ENCODE results near the gene STYXL1.
A peak's percentile ranks its signal among the peaks of the same experiment; 100 is the strongest.
"Not testable (repeated sequence)": the region's sequence is repeated elsewhere in the genome, so short reads cannot be mapped to it uniquely, and the experiment has no call there.

STYXL1 gene

DNA sequence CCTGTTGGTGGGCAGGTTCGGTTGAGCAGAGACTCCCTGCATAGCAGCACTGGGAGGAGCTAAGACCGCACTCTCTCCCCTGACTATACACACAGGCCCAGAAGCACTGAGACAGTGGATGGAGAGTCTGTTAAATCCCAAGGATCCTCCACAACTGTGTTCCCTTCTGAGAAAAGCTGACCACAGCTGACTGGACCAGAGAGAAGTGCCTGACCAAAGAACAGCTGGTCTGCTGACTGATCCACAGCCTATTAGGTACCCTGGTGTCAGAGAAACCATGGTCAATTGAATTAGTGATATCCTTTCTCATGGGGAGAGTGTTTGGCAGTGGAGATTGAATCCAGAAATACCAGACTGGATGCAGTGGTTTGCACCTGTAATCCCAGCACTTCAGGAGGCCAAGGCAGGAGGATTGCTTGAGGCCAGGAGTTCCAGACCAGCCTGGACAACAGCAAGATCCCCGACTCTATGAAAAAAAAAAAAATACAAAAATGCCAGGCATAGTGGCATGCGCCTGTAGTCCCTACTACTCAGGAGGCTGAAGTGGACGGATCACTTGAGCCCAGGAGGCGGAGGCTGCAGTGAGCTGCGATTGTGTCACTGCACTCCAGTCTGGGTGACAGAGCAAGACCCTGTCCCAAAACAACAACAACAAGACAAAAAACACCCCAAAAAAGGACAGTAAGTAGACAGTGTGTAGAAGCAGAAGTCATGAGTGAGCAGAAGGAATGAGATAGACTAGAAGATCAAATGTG is 25.6 kb downstream of the STYXL1 start:
- DNase-seq, result no peak

DNA sequence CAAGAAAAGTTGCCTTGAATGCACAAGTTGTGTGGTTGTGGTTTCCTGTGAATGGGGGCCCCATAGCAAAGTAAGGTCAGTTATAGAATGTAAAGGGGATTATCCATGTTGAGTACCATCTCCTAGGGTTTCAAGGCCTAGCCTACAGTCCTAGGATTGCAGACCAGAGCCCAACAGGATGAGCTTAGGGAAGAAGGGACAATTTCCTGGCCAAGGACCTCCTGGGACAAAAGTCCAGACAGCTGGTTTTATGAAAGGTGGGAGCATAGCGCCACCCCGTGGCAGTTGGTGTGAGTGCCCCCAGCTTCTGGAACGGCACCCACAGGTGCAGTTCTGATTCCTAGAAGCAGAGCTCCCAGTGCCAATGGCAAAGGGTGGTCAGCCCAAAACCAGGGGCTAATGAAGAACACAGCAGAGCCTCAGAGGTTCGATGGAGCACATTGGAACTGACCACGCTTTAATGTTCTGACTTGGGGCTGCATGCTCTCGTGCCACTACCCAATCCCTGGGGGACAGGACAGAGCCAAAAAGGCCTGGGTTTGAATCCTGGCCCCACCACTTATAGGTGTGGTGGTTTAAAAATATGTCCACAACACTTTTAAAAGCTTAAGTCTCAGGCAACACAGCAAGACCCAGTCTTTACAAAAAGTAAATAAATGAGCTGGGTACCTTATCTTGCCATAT is 27.6 kb downstream of the STYXL1 start:
- DNase-seq, result peak; percentile 72

DNA sequence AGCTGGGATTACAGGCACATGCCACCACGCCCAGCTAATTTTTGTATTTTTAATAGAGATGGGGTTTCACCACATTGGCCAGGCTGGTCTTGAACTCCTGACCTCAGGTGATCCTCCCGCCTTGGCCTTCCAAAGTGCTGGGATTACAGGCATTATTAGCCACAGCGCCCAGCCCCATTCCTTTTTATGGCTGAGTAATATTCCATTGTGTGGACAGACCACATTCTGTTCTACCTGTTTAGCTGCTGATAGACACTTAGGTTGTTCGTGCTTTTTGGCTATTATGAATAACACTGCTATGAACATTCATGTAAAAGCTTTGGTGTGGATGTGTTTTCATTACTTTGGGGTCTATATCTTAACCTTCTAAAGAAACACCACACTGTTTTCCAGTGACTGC is 29.3 kb downstream of the STYXL1 start:
- not testable (repeated sequence) for DNase-seq

DNA sequence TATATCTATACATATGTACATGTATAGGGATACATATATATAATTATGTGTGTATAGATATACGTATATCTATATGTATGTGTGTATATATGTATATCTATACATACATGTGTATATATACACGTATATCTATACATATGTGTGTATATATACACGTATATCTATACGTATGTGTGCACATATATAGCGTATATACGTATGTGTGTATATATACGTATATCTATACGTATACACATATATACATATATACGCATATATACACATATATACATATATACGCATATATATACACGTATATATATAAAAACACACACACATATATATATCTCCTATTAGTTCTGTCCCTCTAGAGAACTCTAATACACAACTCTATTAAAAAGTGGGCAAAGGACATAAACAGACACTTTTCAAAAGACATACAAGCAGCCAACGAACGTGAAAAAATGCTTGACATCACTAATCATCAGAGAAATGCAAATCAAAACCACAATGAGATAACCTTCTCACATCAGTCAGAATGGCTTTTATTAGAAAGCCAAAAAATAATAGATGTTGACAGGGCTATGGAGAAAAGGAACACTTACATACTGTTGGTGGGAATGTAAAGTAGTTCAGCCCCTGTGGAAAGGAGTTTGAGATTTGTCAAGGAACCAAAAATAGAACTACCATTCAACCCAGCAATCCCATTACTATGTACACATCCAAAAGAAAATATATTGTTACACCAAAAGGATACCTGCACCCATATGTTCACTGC is 31.4 kb downstream of the STYXL1 start:
- DNase-seq, result no peak

DNA sequence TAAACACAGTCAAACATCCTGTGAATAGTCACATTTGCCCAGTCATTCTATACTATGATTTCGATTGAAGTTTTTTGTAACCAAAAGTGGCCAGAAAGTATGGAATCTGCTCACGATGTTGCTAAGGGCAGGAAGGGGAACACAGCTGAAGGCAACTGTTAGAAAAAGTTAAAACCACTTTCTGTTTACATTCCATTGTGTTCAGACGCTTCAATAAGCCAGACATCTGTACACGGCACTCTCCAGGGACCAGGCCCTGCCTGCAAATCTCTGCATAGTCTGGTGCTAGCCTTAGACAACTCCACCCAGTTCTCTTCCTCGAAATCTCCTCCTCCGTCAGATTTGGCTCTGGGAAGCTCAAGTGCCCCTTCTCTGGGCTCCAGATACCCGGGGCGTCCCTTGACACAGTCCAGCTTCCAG is 36.3 kb downstream of the STYXL1 start:
- peak; percentile 78 for DNase-seq

DNA sequence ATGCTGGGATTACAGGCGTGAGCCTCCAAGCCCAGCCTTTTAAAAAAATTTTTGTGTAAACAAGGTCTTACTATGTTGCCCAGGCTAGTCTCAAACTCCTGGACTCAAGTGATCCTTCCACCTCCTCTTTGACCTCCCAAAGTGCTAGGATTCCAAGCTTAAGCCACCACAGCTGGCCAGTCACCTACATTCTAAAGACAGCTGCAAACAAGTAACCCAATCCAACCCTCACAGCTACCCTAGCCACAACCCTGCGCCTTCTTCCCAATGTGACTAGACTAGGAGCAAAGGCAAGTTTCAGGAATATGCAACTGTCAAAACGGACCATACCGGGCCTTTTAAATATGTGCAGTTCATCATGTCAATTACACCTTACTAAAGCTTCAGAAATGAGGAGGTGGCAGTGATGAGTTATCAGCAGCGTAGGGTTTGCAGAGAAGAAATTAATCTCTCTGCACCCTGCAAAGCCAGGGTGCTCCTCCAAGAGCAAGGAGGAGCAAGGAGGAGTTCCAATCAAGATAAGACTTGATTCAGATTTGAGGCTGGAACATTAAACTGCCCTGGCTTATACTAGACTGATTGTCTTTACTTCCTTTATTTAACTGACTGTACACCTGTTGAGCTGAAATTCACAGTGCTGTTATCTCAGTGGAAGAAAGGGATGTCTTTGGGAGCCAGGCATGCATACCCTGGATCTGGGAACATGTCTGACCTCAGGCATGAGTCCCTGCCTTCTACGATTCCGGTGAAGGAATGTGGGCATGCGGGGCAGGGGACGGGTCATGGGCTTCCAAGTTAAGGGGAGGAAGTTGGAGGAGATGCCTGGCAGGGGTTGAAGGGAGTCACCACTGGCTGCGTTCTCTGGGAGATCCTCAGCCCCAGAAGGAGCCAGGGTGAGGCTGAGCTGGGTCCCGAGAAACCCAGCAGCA is 37.9 kb downstream of the STYXL1 start:
- DNase-seq, result no peak

DNA sequence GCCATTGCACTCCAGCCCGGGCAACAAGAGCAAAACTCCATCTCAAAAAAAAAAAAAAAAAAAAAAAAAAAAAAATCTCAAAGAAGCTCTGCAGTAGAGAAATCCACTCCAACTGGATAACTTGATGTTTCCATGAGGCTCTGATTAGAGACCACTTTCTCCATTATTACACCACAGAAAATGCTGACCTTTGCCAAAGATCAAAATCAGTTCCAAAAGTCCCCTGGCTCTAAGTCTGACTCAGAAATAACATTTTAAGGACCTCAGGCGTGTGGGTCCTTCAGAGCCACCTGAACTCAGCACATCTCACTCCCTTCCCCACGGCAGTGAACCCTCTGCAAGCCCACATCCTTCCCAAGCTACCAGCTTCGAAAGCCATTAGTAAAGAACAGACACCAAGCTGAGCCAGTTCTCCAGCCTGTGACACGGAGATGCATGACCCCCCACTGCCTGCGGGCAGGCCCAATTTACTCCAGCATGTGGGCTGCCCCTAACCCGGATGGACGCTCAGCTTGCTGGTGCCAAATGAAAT is 39.6 kb downstream of the STYXL1 start:
- no peak for DNase-seq

DNA sequence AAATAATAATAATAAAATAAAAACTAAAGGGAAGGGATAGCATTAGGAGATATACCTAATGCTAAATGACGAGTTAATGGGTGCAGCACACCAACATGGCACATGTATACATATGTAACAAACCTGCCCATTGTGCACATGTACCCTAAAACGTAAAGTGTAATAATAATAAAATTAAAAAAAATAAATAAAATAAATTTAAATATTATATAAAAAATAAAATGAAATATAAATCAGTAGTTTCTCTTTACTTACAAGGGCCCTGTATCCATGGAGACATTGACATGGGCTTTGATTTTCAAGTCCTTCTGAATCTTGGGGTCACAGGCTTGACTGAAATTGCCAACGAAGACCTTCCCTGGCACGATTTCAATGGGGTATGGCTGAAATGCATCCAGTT is 42.8 kb downstream of the STYXL1 start:
- DNase-seq, result not testable (repeated sequence)

DNA sequence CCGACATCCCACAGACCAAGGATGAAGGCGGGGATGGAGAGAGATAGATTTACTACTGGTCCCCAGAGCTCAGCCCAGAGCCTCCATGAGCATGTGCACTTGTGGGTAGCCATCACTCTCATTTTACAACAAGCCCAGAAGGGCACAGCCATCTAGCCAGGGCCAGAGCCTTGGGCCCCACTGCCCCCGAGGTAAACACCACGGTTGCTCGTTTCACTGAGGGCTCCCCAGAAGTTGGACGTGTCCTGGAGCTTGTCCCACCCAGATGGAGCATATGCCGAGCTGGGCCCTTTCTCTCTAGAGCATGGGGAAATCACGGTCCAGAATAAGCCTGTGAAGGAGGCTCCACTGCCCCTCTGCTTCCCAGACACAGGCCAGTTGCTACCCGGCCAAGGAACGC is 44.4 kb downstream of the STYXL1 start:
- no peak for DNase-seq

DNA sequence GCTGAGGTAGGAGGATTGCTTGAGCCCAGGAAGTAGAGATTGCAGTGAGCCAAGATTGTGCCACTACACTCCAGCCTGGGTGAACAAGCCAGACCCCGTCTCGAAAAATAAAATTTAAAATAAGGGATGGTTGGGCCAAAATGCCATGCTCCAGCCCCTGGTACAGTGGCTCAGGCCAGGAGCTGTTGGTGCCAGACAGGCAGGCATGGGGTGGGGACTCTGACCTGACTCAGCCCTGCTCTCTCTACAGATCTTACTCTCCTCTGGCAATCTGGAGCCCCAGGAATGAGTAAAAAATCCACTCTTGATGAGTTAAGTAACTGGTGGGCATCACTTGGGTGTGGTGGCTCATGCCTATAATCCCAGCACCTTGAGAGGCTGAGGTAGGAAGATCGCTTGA is 45.0 kb downstream of the STYXL1 start:
- no peak for DNase-seq

DNA sequence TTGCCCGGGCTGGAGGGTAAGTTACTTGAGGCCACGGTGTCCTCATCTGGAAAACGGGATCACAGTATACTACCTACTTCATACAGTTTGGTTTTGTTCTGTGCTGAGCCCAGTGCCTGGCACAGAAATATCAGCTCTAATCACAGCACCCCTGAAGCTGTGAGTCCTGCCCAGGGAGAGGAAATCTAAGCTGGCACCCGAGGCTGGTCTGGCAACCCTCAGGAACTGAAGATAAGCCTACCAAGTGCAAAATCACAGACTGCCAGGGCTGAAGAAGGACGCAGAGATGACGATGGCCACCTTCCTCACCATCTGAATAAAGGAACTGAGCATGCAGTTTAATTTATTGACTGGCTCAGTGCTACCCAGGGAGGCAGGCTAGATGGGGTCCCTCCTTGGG is 45.7 kb downstream of the STYXL1 start:
- no peak for DNase-seq

DNA sequence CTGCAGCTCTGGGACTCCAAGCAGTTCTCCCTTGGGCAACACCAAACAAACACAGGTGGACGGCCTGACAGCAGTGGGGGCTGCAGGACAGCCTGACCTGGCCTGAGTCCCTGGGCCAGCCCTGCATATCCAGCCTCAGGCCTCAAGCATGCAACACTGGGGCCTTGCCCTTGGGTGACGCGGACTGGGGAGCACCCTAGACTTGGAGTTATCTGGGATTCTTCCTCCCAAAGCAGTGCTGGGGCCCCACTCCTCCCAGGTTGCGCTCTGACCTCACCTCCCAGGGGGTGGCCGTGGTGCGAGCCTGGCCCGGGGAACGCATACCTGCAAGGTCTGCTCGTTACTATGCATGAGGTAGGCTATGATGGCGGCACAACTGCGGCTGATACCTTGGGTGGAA is 47.2 kb downstream of the STYXL1 start:
- DNase-seq, result no peak

DNA sequence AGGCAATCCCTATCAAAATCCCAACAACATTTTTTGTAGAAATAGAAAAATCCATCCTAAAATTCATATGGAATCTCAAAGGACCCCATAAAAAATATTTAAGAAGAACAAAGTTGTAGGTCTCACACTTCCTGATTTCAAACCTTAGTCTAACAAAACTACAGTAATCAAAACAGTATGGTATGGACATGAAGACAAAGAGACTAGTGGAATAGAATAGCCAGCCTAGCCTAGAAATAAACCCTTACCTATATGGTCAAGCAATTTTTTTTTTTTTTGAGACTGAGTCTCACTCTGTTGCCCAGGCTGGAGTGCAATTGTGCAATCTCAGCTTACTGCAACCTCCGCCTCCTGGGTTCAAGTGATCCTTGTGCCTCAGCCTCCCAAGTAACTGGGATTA is 49.8 kb downstream of the STYXL1 start:
- DNase-seq, result no peak

DNA sequence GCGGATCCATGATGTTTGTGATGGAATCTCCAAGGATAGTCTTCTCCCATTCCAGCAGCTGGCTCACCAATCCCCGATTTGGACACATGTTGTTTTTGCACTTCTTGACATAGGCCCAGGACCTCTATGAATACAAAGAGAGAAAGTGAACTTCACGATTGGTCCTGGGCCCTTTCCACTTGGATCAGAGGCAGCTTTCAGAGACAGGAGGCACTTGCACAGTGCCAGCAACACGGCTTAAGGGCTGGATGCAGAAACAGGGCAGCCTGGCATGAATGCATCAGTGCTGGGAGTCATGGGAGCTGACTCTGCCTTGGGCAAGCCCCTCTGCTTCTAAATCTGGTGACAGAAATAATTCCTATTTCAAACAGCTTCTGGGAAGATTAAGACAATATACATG is 51.3 kb downstream of the STYXL1 start:
- no peak for DNase-seq

DNA sequence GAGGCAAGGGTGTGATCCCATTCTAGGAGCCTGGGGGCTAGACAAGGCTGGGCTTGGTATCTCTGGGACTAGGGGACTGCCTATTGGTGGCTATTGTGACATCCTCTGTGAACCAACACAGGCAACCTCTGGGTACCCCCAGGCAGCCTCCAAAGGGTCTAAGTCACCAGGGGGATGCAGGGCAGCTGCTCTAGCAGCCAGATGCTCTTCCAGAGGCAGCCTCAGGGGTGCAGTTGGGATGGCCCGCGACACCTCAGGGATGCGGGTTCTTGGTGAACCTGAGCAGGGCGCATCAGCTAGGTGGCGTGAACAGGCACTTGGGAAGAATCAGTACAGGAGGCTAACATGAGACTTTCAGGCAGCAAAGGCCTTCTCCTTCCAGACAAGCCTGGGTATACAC is 51.8 kb downstream of the STYXL1 start:
- no peak for DNase-seq

DNA sequence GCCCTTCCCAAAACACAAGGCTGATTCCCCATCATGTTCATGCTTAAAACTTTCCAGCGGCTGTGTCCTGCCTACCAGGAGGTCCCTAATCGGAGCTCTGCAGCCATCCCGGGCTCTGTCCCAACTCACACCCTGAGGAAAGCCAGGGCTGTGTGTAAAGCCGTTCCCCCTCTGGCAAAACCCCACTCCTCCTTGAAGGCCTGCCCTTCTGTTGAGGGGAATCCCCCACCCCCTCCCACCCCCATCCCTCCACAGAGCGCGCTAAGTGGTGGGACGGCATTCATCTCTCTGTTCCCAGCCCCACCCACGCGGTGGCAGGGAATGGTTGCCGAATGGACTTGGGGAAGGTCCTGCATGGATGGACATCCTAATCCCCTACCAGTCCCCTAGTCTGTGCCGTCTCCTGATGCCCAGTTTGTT is 52.7 kb downstream of the STYXL1 start:
- DNase-seq, result no peak

DNA sequence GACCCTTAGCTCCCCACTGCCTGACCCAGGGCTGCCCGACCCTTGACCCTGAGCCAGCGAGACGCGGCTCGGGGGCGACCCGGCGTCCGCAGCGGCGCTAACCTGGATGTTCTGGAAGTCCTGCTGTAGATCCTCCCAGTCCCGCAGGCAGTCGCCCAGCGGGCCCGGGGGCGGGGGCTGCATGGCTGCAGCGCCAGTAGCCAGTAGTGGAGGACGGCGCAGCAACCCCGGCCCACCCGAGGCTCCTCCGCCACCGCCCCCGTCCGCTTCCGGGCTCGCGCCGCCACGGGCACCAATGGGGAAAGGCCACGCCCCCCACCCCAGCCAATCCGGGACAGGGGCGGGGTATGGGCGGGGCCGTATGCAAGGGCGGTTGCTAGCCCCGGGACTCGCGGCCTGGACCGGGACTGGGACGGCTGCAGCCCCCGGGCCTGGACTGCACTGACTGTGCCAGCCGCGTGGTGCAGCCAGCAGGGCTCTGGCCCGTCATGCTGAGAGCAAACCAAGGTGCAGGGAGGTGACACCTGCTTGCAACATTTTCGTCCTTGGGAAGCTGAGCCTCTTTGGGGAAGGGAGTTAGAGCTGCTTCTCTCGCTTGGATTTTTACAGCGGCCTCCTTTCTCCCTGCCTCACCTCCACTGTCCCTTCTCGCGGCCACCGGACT is 53.3 kb downstream of the STYXL1 start, which contains the start of gene TMEM120A:
TMEM120A (minus strand) TSS at position 208 of the 664 bp plus-strand sequence; CDS start at position 183, 25 bp downstream.
- peak; percentile 96 for DNase-seq

DNA sequence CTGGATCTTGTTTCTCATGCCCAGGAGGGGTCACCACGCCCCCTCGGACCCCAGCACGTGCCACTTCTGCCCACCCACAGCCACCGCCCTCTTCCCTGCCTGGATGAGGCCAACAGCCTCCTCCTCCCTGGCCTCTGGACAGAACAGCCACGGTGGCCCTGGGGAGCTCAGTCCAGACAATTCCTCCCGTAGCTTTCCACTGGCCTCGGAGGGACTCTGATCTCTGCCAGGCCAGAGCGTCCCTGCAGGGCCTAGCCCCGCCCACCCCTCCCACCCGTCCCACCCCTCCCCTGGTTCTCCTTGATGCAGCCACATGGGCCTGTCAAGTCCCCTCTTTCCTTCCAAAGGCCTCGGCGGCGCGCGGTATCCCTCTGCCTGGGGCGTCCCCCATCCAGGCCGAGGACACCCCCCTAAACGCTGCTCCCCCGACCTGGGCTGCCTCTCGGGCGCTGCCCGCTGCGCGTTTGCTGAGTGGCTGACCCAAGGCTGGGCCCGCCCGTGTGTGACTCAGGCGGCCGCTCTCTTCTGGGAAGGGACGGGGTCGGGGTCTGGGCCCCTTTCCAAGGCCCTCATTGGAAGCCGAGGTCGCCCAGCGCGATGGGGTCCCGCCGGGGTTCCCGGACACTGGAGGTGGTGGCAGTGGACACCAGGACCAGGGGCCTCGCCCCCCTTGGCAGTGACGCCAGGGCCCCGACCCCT is 54.0 kb downstream of the STYXL1 start:
- peak; percentile 71 for DNase-seq

DNA sequence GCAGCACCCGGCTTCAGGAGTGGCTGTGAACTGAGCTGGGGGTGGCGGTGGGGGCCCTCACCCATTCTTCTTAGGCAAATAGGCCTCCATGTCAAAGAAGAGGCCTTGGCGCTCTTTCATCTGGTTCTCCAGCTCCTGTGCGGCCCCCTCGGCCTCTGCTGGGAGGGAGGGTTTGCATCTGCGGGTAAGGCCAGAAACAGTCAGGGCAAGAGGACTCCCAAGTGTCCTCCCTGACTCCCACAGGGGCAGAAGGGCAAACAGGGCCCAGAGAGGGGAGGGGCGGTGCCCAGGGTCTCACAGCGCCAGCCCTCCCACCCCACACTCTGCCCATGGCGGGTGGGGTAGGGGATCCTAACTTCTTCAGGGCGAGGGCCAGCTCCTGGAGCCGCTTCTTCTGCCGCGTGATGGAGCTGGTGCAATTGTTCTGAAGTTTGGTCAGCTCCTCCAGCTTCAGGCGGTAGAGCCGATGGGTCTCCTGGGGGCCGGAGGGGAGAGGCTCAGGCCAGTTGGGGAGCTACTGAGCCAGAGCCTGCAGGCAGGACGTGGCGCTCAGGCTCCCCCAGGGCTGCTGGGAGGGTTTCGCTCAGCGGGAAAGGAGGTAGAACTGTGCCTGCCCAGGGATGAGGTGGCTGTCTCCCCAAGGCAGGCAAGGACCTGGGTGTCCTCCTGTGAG is 55.6 kb downstream of the STYXL1 start:
- DNase-seq, result no peak

DNA sequence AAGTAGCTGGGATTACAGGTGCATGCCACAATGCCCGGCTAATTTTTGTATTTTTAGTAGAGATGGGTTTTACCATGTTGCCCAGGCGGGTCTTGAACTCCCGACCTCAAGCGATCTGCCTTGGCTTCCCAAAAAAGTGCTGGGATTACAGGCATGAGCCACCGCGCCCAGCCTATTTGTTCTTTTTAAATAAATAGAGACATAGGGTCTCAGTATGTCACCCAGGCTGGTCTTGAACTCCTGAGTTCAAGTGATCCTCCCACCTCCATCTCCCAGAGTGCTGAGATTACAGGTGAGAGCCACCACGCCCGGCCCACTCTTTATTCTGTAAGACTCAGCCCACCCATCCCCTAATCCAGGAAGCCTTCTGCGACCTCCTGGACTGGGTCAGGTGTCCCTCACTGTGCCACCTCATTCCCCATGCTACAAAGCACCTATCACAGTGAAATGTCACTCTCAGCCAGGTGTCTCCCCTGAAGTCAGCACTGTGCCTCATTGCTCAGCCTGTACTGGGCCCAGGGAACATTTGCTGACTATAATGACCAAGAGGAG is 56.2 kb downstream of the STYXL1 start:
- DNase-seq, result peak; percentile 17
